Adrenal gland (tissue), 5 donors: ENCODE results near the gene MATN3.

Source experiments
- POLR2A ChIP-seq, 2 donors: fragments of 450-650 bp; IDR thresholded peaks; one replicate each; pipeline ENCODE4 v1.6.1; 2017; ENCODE audit warnings: antibody characterized with exemption in 2 of 2, mild to moderate bottlenecking in 2 of 2, moderate library complexity in 1 of 2
- TF ChIP-seq, protein P1 (sequence below), 6 experiments: fragments of 450-650 bp in 4 of 6; fragments of 200-600 bp in 2 of 6; sonication (generic) in 1 of 6; IDR thresholded peaks; 1 replicate in 5 of 6; 2 replicates in 1 of 6; pipeline versions ENCODE4 v1.5.1 to v1.8.0; 2016 to 2021; ENCODE audit warnings: antibody characterized with exemption in 6 of 6, mild to moderate bottlenecking in 2 of 6, moderate library complexity in 1 of 6
- donor health status: DM: no; HTN: no; CAD: no.

DNA sequence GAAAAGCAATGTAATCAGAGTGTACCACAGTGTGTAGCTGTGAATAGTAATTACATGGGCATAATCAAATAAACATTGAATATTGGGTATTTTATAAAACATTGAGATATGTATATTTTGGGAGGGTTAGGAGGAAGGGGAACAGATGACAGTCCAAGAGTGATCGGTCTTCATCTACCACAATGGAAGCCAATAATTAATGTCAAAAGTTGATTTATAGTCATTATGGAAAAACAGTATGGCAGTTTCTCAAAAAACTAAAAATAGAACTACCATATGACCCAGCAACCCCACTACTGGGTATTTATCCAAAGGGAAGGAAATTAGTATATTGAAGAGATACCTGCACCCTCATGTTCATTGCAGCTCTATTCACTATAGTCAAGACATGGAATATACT, 44.8 kb upstream of the MATN3 start:
- TF ChIP-seq, protein P1, sequence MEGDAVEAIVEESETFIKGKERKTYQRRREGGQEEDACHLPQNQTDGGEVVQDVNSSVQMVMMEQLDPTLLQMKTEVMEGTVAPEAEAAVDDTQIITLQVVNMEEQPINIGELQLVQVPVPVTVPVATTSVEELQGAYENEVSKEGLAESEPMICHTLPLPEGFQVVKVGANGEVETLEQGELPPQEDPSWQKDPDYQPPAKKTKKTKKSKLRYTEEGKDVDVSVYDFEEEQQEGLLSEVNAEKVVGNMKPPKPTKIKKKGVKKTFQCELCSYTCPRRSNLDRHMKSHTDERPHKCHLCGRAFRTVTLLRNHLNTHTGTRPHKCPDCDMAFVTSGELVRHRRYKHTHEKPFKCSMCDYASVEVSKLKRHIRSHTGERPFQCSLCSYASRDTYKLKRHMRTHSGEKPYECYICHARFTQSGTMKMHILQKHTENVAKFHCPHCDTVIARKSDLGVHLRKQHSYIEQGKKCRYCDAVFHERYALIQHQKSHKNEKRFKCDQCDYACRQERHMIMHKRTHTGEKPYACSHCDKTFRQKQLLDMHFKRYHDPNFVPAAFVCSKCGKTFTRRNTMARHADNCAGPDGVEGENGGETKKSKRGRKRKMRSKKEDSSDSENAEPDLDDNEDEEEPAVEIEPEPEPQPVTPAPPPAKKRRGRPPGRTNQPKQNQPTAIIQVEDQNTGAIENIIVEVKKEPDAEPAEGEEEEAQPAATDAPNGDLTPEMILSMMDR (IDR thresholded peaks at IDR 0.05), result no peak
- TF ChIP-seq POLR2A (IDR thresholded peaks at IDR 0.05), result no peak
